Nephron (organoid): ENCODE results near the gene PDE4B.

ENCODE experiments used
- H3K27ac Mint-ChIP-seq, 3 experiments: 2 replicates each; pipeline ENCODE4 v1.8.0; 2020; ENCODE audit warnings: mixed read lengths in 3 of 3, mild to moderate bottlenecking in 2 of 3, moderate library complexity in 1 of 3
- H3K27me3 Mint-ChIP-seq: 2 replicates; pipeline ENCODE4 v1.8.0; 2021; ENCODE audit warnings: low read depth, mild to moderate bottlenecking, moderate library complexity, mixed read lengths
- H3K36me3 Mint-ChIP-seq: 2 replicates; pipeline ENCODE4 v1.8.0; 2020; ENCODE audit warnings: low read depth, mixed read lengths
- H3K4me1 Mint-ChIP-seq: 2 replicates; pipeline ENCODE4 v1.8.0; 2020; ENCODE audit warnings: mixed read lengths
- H3K4me3 Mint-ChIP-seq, 3 experiments: 2 replicates each; pipeline ENCODE4 v1.8.0; 2020; ENCODE audit warnings: mild to moderate bottlenecking in 3 of 3, mixed read lengths in 3 of 3, moderate library complexity in 2 of 3
- H3K9me3 Mint-ChIP-seq: 2 replicates; pipeline ENCODE4 v1.8.0; 2020; ENCODE audit warnings: mixed read lengths
- TF ChIP-seq, protein P1 (sequence below), 3 experiments: fragments of 200-600 bp; sonication (generic); IDR thresholded peaks; one replicate each; pipeline ENCODE4 v1.5.0; 2021; ENCODE audit warnings: antibody characterized with exemption in 3 of 3; ENCODE audit not compliant: unreplicated experiment in 3 of 3

PDE4B gene

DNA sequence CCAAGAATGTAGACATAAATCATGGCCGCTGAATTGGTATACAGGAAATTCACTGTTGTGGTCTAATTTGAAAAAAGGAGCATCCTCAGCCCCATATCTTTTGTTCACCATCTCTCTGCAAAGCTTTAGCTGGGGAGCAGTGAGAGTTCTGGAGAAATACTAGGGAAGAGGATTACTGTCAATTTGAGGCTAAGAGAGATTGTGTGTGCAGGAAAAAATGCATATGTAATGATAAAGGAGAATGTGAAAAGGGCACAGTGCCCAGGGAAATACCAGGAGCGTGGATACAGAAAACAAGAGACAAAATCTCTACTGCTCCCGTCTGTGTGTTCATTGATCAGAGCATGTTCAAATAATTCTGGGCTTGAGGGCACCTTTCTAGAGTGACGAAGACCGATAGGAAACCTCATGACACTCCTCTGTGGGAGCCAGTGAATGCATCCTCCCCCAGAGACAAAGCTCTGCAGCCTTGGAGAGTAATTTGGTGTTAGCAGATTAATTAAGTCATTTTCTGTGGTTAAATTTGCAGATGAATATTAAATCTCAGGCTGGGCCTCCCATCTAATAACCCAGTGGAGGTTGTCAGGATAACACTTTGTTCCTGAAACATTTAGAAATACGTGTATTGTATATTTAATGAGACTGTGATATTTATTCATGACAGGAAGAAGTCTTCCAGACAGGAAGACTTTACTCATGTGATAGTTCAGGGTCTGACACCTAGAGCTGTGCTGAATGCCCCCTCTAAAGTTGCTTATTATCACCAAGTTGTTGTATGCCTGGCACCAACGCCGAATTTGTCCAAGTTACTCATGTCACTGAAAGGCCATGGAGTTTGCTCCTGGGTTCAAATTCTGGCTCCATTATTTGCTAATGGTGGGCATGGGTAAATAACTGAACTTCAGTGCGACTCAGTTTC, 453.9 kb downstream of the PDE4B start:
- Mint-ChIP-seq H3K4me3 (no peak overlapping the region), H3K4me1 (peaks cover 11% of the 10 kb centered on the region), H3K36me3 (no peaks in the 10 kb centered on the region), H3K27me3 (peaks cover 3% of the 10 kb centered on the region), H3K27ac (no peak overlapping the region), H3K9me3 (no peaks in the 10 kb centered on the region)
- TF ChIP-seq, protein P1, sequence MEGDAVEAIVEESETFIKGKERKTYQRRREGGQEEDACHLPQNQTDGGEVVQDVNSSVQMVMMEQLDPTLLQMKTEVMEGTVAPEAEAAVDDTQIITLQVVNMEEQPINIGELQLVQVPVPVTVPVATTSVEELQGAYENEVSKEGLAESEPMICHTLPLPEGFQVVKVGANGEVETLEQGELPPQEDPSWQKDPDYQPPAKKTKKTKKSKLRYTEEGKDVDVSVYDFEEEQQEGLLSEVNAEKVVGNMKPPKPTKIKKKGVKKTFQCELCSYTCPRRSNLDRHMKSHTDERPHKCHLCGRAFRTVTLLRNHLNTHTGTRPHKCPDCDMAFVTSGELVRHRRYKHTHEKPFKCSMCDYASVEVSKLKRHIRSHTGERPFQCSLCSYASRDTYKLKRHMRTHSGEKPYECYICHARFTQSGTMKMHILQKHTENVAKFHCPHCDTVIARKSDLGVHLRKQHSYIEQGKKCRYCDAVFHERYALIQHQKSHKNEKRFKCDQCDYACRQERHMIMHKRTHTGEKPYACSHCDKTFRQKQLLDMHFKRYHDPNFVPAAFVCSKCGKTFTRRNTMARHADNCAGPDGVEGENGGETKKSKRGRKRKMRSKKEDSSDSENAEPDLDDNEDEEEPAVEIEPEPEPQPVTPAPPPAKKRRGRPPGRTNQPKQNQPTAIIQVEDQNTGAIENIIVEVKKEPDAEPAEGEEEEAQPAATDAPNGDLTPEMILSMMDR (IDR thresholded peaks at IDR 0.05; ENCODE audit: unreplicated experiment in 3 of 3) = no peak

DNA sequence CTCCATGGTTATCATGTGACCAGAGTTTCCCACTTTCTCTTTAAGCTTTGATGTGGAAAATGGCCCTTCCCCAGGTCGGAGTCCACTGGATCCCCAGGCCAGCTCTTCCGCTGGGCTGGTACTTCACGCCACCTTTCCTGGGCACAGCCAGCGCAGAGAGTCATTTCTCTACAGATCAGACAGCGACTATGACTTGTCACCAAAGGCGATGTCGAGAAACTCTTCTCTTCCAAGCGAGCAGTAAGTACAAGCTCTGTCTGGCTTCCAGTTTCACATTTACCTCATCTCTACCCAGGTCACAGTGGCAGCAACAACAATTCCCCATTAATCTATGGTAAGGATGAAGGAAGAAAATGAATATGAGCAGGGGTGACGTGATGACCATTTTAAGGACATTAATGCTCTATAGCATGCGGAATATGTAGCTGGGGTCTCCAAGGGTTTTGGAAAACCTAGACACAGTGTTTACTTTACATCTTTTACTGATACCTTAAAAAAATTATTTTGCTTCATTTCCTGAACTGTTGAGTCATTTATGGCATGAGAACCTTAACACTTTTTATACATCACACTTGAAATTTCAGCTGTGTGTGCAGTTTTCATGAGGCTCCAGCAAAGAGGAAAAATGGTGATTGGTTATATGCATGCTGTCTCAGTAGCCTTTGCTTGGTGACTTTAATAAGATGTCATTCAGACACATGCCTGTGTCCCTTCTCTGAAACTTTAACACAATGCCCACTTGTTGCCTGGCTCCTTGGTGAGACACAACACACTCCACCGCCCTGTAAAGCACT, 454.9 kb downstream of the PDE4B start:
- Mint-ChIP-seq H3K27me3 (peaks cover 3% of the 10 kb centered on the region), H3K36me3 (no peaks in the 10 kb centered on the region), H3K9me3 (no peaks in the 10 kb centered on the region), H3K4me3 (no peak overlapping the region), H3K4me1 (peaks cover 8% of the 10 kb centered on the region), H3K27ac (no peak overlapping the region)
- TF ChIP-seq, protein P1 (IDR thresholded peaks at IDR 0.05; ENCODE audit: unreplicated experiment in 3 of 3) = no peak

DNA sequence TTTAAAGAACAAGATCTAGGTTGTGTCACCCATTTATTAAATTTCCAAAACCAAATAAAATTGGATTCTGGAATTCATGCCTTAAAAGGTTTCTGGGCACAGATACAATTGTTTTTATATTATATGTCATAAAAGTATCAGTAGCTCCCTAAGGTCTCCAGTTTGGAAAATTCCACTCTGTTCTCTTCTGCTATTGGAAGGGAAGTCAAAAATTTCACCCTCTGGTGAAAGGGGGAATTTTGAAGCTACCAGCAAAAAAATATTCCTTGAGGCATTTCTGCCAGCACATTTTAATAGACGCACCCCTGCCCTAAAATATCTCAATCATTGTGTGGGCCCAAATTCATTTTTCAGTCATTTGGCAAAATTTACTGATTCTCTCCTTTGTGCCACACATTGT, 455.6 kb downstream of the PDE4B start:
- Mint-ChIP-seq H3K27ac (no peak overlapping the region), H3K9me3 (no peaks in the 10 kb centered on the region)

DNA sequence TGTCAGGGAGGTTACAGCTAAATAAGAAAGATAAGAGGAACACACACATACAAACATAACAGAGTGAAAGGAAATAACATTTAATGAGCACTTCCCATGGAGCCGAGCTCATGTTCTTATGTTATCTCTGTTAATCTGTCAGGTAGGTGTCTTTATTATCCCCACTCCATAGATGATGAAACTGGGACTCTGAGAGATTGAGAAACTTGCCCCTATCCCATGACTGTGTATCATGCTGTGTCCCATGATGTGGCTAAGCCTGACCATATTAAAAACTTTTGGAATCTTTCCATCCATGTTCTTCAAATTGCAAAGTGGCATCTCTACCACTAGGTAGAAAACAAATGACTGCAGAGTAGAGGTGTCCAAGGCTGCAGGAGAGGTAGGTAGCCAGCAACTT, 456.1 kb downstream of the PDE4B start:
- Mint-ChIP-seq H3K9me3 (no peaks in the 10 kb centered on the region), H3K4me3 (no peak overlapping the region), H3K36me3 (no peaks in the 10 kb centered on the region), H3K4me1 (peaks cover 8% of the 10 kb centered on the region), H3K27ac (no peak overlapping the region), H3K27me3 (peaks cover 3% of the 10 kb centered on the region)
- TF ChIP-seq, protein P1 (IDR thresholded peaks at IDR 0.05; ENCODE audit: unreplicated experiment in 3 of 3) = no peak

More for the DNA sequence above, 455.6 kb downstream of the PDE4B start:
- H3K36me3 Mint-ChIP-seq = no peaks in the 10 kb centered on the region
- H3K27me3 Mint-ChIP-seq = peaks cover 3% of the 10 kb centered on the region
- peaks cover 8% of the 10 kb centered on the region for H3K4me1 Mint-ChIP-seq
- TF ChIP-seq, protein P1 (IDR thresholded peaks at IDR 0.05; ENCODE audit: unreplicated experiment in 3 of 3) = no peak
- no peak overlapping the region for H3K4me3 Mint-ChIP-seq

DNA sequence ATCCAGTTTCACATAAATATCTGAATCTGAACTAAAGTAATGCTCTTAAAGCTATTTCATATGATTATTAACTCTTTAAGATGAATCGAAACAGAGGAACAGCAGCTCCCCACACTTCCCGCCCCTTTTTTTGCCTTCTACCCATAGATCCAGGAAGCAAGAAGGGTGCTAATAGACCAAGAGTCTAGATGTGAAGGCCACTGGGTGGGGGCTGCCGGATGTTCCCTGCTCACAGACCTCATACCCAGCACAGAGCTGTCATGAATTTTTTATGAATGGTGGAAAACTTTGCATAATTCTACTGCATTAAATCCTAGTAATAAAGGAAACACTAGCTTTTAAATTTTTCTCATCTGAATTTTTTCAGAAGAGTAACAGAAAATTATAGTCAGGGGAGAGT, 457.4 kb downstream of the PDE4B start:
- Mint-ChIP-seq H3K4me1 (peaks cover 17% of the 10 kb centered on the region), H3K36me3 (no peaks in the 10 kb centered on the region), H3K27me3 (peaks cover 3% of the 10 kb centered on the region), H3K27ac (no peak overlapping the region), H3K4me3 (no peak overlapping the region), H3K9me3 (no peaks in the 10 kb centered on the region)
- TF ChIP-seq, protein P1 (IDR thresholded peaks at IDR 0.05; ENCODE audit: unreplicated experiment in 3 of 3) = no peak
